ENCODE data around the gene ZG16B.

- TF ChIP-seq, protein P1, sequence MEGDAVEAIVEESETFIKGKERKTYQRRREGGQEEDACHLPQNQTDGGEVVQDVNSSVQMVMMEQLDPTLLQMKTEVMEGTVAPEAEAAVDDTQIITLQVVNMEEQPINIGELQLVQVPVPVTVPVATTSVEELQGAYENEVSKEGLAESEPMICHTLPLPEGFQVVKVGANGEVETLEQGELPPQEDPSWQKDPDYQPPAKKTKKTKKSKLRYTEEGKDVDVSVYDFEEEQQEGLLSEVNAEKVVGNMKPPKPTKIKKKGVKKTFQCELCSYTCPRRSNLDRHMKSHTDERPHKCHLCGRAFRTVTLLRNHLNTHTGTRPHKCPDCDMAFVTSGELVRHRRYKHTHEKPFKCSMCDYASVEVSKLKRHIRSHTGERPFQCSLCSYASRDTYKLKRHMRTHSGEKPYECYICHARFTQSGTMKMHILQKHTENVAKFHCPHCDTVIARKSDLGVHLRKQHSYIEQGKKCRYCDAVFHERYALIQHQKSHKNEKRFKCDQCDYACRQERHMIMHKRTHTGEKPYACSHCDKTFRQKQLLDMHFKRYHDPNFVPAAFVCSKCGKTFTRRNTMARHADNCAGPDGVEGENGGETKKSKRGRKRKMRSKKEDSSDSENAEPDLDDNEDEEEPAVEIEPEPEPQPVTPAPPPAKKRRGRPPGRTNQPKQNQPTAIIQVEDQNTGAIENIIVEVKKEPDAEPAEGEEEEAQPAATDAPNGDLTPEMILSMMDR (IDR thresholded peaks at IDR 0.05; ENCODE audit: control extremely low read depth in 1 of 3, insufficient read depth in 1 of 3, low read depth in 1 of 3, low read length in 3 of 3) = no peak
- no peak for TF ChIP-seq POLR2A (IDR thresholded peaks at IDR 0.05; ENCODE audit: control extremely low read depth in 1 of 2, low read depth in 2 of 2, low read length in 2 of 2)
- TF ChIP-seq RAD21 (IDR thresholded peaks at IDR 0.05 in 1 of 2, conservative IDR thresholded peaks at IDR 0.05 in 1 of 2; ENCODE audit: low read depth in 2 of 2, low read length in 2 of 2) = no peak
- no peak for TF ChIP-seq MAFK (IDR thresholded peaks at IDR 0.05; ENCODE audit: low read depth, low read length)
- TF ChIP-seq, protein P2, sequence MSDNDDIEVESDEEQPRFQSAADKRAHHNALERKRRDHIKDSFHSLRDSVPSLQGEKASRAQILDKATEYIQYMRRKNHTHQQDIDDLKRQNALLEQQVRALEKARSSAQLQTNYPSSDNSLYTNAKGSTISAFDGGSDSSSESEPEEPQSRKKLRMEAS (IDR thresholded peaks at IDR 0.05) = no peak
- TF ChIP-seq, protein P3, sequence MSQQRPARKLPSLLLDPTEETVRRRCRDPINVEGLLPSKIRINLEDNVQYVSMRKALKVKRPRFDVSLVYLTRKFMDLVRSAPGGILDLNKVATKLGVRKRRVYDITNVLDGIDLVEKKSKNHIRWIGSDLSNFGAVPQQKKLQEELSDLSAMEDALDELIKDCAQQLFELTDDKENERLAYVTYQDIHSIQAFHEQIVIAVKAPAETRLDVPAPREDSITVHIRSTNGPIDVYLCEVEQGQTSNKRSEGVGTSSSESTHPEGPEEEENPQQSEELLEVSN (IDR thresholded peaks at IDR 0.05) = no peak
Observed at GRCh38 chr16:2811703-2812471, 18.2 kb upstream of the ZG16B start.

Measured in H1 (cell line).